HG02642 (cell line): ENCODE results near the gene MACIR.
"Not testable (repeated sequence)": the region's sequence is repeated elsewhere in the genome, so short reads cannot be mapped to it uniquely, and the experiment has no call there.

Experiments
- ATAC-seq: cut with Tn5 transposase; IDR thresholded peaks from one replicate; pipeline ENCODE4 v1.9.1; 2021; ENCODE audit warnings: mild to moderate bottlenecking; ENCODE audit not compliant: unreplicated experiment, poor library complexity

MACIR gene

GRCh38 chr5:103258368-103258956 lies at the start of gene MACIR:
MACIR (plus strand) TSS chr5:103258763; CDS start chr5:103275920, 17,157 bp downstream.
- ATAC-seq = peak; percentile 82

GRCh38 chr5:103209065-103209464 lies 49.5 kb upstream of the MACIR start:
- ATAC-seq = no peak

GRCh38 chr5:103210952-103211351 lies 47.6 kb upstream of the MACIR start:
- ATAC-seq = no peak

GRCh38 chr5:103211576-103212561 lies 46.7 kb upstream of the MACIR start:
- peak; percentile 86 for ATAC-seq

- ATAC-seq = no peak
Observed at GRCh38 chr5:103216137-103216536, 42.4 kb upstream of the MACIR start.

- no peak for ATAC-seq
Observed at GRCh38 chr5:103216697-103217096, 41.9 kb upstream of the MACIR start.

GRCh38 chr5:103217101-103217500 lies 41.5 kb upstream of the MACIR start:
- no peak for ATAC-seq

GRCh38 chr5:103218164-103218563 lies 40.4 kb upstream of the MACIR start:
- no peak for ATAC-seq

- not testable (repeated sequence) for ATAC-seq
Observed at GRCh38 chr5:103219074-103219473, 39.5 kb upstream of the MACIR start.

GRCh38 chr5:103223031-103223955 lies 35.3 kb upstream of the MACIR start:
- ATAC-seq = no peak

- peak; percentile 96 for ATAC-seq
Observed at GRCh38 chr5:103224118-103224893, 34.3 kb upstream of the MACIR start.

GRCh38 chr5:103224894-103225246 lies 33.7 kb upstream of the MACIR start:
- ATAC-seq = no peak

GRCh38 chr5:103228061-103228460 lies 30.5 kb upstream of the MACIR start:
- ATAC-seq = no peak

GRCh38 chr5:103228588-103228987 lies 30.0 kb upstream of the MACIR start:
- no peak for ATAC-seq

GRCh38 chr5:103232393-103232999 lies 26.1 kb upstream of the MACIR start:
- peak; percentile 81 for ATAC-seq

- ATAC-seq = no peak
Observed at GRCh38 chr5:103234239-103234975, 24.2 kb upstream of the MACIR start.

- no peak for ATAC-seq
Observed at GRCh38 chr5:103235891-103236290, 22.7 kb upstream of the MACIR start.

GRCh38 chr5:103237778-103238177 lies 20.8 kb upstream of the MACIR start:
- ATAC-seq = no peak

GRCh38 chr5:103243665-103244064 lies 14.9 kb upstream of the MACIR start:
- no peak for ATAC-seq
